Measurements from ENCODE around the gene OTOP1.
"Not testable (repeated sequence)": the region's sequence is repeated elsewhere in the genome, so short reads cannot be mapped to it uniquely, and the experiment has no call there.

OTOP1 gene

DNA sequence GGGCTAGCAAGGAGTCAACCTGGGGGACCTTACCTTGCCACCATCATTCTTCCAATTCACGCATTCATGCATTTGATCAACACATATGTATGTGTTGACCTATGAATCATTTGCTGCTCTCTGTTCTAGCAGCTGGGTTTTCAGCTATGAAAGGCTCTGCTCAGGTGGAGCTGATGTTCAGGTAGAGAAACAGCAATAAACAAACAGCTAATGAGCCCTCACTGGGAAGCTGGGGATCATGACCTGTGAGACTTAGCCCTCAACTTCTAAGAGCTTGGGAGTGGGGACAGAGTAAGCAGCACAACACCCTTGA, 1.6 kb upstream of the OTOP1 start:
- no peak for DNase-seq

GRCh38 chr4:4227510-4228355, 1.0 kb upstream of the OTOP1 start:
- DNase-seq: no peak

DNA sequence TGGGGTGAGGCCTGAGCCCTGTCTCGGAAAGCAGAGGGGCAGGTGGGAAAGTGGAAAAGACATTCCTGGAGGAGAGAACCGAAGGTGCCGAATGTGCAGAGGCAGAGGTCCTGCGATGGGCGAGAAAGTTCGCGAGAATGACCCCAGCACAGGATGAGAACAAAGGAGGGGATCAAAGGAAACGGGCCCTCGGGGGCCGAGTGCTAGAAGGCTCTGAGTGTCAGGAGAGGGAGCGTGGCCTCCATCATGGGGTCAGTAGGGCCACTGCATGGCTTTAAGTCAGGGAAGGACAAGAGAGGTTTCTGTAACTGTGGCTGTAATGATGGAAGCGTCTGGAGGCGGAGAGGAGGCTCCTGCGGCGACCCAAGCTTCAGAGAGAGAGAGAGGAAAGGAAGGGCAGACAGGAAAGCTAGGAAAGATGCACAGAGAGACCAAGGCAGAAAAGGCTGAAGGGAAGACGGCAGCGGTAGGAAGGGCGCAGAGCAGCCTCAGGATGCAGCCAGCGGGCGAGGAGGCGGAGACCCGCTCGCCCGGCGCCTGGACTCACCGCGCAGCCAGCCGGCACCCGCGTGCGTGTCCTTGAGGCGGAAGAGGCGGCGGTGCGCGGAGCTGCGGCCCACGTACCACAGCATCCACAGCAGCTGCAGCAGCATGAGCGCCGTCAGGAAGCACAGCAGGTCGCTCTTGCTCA, 669 bp downstream of the OTOP1 start:
- DNase-seq: no peak

DNA sequence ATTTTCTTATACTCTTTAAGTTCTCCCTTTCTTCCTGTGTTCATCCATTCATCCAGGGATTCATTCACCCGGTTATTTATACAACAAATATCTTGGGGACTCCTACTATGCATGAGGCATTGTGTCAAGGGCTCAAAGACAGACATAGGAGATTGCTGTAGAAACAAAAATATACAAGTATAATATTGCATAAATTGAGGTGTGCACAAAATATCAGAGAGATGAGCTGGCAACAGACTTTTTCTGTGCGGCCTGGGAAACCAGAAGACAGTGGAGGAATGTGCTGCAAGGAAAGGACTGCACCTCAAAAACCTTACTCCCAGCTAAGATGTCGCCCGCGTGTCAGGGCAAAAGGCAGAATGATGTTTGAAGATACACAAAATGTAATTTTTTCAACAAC, 9.6 kb downstream of the OTOP1 start:
- DNase-seq: no peak

- no peak for DNase-seq
Observed at GRCh38 chr4:4216648-4217047, 10.1 kb downstream of the OTOP1 start.

GRCh38 chr4:4213674-4214073, 13.1 kb downstream of the OTOP1 start:
- not testable (repeated sequence) for DNase-seq

DNA sequence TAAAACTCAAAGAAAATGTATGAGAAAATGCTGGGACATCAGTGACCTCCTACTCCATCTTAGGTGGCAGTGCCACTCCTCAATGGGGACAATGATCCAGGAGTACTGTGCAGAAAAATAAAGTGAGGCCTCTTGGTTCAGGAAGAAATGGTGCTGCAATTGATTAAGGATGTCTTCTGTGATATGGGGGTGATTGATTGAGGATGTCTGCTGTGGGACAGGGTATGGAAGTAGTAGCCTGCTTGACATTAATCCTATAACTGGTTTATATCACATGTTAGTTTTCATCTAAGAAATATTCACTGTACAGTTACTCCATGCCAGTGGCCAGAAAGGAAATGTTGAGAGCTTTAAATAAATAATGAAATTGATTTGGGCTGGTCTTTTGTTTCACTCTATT, 20.5 kb downstream of the OTOP1 start:
- no peak for DNase-seq

DNA sequence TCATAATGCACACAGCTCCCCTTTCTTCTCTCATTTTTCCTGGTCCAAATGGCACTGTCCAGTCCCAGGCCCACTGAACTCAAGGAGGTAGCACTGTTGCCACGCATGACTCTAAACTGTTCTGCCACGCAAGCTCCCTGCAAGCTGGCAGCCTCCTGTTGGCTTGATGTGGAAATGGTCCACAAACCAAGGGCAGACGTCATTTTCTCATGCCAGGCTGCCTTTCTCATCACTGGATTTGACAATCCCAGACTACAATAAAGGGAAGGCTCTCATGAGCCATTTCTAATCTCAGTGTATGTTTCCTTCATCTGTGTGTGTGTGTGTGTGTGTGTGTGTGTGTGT, 22.4 kb downstream of the OTOP1 start:
- DNase-seq: no peak

DNA sequence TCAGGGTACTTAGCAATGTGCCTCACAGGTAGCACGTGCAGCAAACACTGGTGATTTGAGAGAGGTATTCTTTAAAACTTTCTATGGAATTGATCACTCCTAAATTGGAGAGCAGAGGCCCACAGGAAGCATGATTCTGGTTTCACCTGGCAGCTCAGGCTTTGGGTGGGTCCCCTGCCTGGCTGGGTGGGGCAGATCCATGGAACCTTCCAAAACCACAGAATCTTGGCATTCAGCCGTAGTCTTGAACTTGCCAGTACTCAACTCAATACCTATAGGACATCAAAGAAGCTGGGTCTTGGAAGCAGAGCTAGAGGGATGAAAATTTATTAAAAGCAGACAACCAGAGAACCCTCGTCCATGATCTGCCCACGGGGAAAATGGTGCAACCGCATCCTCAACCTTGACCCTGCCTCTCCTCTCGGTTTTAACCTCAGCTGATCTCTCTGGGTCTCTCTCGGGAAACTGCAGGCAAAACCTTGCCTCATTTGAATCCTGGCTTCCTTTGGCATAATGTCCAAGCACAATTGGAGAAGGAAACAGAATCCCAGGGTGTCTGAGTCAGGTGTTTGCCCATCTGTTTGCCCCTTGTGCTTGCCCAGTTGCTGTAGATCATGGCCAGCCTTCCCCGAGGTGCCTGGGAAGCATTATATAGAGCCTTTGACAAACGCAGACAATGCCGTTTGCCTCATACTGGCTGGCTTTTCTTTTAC, 22.9 kb downstream of the OTOP1 start:
- DNase-seq: no peak

GRCh38 chr4:4202510-4202909, 24.2 kb downstream of the OTOP1 start:
- DNase-seq: no peak

DNA sequence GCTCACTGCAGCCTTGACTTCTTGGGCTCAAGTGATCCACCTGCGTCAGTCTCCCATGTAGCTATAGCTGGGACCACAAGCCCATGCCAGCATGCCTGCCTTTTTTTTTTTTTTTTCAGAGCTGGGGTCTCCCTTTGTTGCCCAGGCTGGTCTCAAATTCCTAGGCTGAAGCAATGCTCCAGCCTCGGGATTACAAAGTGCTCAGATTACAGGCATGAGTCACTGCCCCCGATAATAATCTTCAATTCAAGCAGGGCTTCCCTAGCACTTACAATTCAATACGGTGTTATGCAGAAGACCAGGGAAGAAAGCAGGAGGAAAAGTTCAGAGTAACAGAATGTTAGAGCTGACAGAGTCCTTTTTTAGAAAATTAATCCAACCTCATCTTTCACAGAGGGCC, 26.1 kb downstream of the OTOP1 start:
- no peak for DNase-seq

GRCh38 chr4:4195354-4195753, 31.4 kb downstream of the OTOP1 start:
- DNase-seq: no peak

DNA sequence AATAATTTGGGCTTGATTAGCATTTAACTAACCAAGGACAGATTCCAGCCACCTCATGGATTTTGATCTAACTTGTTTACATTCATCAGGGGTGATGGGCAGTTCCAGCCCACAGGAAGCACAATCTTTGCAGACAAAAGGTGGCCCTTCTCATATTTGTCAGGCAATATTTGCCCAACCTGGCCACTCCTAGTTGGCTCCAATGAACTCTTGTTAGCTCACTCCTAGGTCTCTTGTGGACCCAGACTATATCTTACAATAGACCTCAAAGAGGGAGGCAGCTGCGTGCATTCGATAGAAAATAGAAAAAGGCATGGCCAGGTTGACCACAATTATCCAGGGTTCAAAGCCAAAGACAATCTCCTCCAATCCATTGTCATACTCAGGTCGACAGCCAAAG, 38.2 kb downstream of the OTOP1 start:
- DNase-seq: not testable (repeated sequence)

DNA sequence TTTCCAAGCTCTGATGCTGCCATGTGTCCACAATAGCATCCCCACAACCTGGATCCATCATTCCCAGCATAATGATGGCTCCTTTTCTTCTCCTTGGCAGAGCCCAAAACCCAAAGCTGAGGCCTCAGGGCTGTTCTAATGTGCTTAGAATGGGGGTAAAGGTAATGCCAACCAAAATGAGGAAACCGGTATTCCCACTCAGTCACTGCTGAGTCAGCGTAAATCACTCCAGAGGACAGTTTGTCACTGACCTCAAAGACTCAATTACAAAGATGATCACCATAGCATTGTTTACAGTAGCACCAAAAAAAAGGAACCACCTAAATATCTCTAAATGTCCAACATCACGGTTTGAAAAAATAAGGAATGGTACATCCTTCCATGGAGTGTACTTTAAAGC, 41.2 kb downstream of the OTOP1 start:
- DNase-seq: no peak

GRCh38 chr4:4182835-4183568, 43.7 kb downstream of the OTOP1 start:
- no peak for DNase-seq

GRCh38 chr4:4170596-4171150, 56.1 kb downstream of the OTOP1 start:
- no peak for DNase-seq

- not testable (repeated sequence) for DNase-seq
Observed at GRCh38 chr4:4167981-4168780, 58.5 kb downstream of the OTOP1 start.

GRCh38 chr4:4166986-4167385, 59.7 kb downstream of the OTOP1 start:
- not testable (repeated sequence) for DNase-seq

GRCh38 chr4:4165701-4166392, 60.9 kb downstream of the OTOP1 start:
- not testable (repeated sequence) for DNase-seq

- not testable (repeated sequence) for DNase-seq
Observed at GRCh38 chr4:4164532-4165173, 62.1 kb downstream of the OTOP1 start.

DNA sequence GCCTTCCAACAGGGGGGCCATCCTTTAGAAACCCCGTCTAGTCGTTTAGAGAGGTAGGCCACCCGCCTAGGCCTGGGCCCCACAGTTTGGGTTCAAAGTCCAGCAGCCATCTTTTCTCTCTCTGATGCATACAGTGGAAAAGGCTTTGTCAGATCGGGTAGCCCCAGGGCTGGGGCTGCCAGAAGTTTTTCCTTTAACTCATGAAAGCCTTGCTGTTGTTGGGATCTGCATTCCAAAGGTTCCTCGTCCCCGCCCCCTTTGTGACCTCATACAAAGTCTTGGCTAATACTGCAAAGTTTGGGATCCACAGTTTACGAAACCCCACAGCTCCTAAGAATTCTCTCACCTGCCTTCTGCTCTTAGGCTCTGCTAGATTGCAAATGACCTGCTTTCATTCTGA, 64.5 kb downstream of the OTOP1 start:
- not testable (repeated sequence) for DNase-seq
